ENCODE measurements around the gene FNDC5. TPM values are rescaled to one million over a fixed set of nuclear protein-coding genes. Genes with fewer than 3 reads are reported as not detected.

Gene FNDC5
- total RNA-seq, 1 experiment from 2014 or later, result 2.6 TPM

DNA sequence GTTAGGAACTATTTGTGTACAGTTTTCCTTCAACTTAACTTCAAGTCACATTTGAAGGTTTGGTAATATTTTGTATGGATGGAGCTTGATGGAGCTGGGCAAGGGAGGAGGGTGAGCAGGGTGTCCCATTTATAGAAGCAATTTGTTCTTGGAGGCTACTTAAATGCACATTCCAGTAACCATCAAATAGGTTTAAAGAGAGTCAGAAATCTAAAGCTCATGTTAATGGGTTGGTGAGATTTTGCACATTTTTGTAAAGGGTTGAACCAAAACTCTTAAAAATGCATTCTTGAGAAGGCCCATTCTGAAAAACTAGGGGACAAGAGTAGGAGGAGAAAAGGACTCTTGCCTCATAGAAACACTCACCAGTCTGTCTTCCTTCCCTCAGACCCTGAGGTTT, 10.1 kb downstream of the FNDC5 start:
- H3K27ac ChIP-seq (ENCODE audit: low read length), result no peak overlapping the region
- intact Hi-C loops (cut with micrococcal nuclease; ENCODE audit: unreplicated experiment) (no loop called here), in situ Hi-C loops (cut with HindIII; ENCODE audit: low pct_unique_long_range_greater_than_20kb, low sequenced_read_pairs) (no loop called here)
- H3K4me1 ChIP-seq (ENCODE audit: control insufficient read depth, insufficient read depth, low read length), result no peaks in the 10 kb centered on the region
- H3K36me3 ChIP-seq (ENCODE audit: control insufficient read depth, insufficient read depth, low read length), result peaks cover 17% of the 10 kb centered on the region
- POLR2A ChIA-PET, result no interaction called here
- CTCF ChIA-PET, result interaction anchor here (1.6 kb wide), 1 partner anchor 11 kb away, joined by 4 read pairs; no protein-coding TSS in a partner anchor
- TF ChIP-seq SIN3A (IDR thresholded peaks at IDR 0.05; ENCODE audit: borderline replicate concordance, insufficient read depth, low read depth, low read length) (no peak), TCF7L2 (IDR thresholded peaks at IDR 0.05; ENCODE audit: low read depth, low read length) (no peak), POLR2AphosphoS5 (IDR thresholded peaks at IDR 0.05; ENCODE audit: low read depth, low read length) (no peak)
- TF ChIP-seq, protein P1, sequence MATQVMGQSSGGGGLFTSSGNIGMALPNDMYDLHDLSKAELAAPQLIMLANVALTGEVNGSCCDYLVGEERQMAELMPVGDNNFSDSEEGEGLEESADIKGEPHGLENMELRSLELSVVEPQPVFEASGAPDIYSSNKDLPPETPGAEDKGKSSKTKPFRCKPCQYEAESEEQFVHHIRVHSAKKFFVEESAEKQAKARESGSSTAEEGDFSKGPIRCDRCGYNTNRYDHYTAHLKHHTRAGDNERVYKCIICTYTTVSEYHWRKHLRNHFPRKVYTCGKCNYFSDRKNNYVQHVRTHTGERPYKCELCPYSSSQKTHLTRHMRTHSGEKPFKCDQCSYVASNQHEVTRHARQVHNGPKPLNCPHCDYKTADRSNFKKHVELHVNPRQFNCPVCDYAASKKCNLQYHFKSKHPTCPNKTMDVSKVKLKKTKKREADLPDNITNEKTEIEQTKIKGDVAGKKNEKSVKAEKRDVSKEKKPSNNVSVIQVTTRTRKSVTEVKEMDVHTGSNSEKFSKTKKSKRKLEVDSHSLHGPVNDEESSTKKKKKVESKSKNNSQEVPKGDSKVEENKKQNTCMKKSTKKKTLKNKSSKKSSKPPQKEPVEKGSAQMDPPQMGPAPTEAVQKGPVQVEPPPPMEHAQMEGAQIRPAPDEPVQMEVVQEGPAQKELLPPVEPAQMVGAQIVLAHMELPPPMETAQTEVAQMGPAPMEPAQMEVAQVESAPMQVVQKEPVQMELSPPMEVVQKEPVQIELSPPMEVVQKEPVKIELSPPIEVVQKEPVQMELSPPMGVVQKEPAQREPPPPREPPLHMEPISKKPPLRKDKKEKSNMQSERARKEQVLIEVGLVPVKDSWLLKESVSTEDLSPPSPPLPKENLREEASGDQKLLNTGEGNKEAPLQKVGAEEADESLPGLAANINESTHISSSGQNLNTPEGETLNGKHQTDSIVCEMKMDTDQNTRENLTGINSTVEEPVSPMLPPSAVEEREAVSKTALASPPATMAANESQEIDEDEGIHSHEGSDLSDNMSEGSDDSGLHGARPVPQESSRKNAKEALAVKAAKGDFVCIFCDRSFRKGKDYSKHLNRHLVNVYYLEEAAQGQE (IDR thresholded peaks at IDR 0.05; ENCODE audit: insufficient read depth in 1 of 2, low read depth in 2 of 2, low read length in 1 of 2), result no peak
- TF ChIP-seq, protein P2, sequence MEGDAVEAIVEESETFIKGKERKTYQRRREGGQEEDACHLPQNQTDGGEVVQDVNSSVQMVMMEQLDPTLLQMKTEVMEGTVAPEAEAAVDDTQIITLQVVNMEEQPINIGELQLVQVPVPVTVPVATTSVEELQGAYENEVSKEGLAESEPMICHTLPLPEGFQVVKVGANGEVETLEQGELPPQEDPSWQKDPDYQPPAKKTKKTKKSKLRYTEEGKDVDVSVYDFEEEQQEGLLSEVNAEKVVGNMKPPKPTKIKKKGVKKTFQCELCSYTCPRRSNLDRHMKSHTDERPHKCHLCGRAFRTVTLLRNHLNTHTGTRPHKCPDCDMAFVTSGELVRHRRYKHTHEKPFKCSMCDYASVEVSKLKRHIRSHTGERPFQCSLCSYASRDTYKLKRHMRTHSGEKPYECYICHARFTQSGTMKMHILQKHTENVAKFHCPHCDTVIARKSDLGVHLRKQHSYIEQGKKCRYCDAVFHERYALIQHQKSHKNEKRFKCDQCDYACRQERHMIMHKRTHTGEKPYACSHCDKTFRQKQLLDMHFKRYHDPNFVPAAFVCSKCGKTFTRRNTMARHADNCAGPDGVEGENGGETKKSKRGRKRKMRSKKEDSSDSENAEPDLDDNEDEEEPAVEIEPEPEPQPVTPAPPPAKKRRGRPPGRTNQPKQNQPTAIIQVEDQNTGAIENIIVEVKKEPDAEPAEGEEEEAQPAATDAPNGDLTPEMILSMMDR (IDR thresholded peaks at IDR 0.05), result no peak
- no peaks in the 10 kb centered on the region for H3K27me3 ChIP-seq (ENCODE audit: control insufficient read depth, insufficient read depth, low read length)
- DNase-seq (ENCODE audit: low read depth, low spot score), result no peak
- H3K4me3 ChIP-seq (ENCODE audit: low read depth in 2 of 2, low read length in 2 of 2), result no peak overlapping the region
- BruUV-seq (replicated peaks), result no TSS peak
- no peak for ATAC-seq
- no peaks in the 10 kb centered on the region for H3K9me3 ChIP-seq (ENCODE audit: control insufficient read depth, insufficient read depth, low read depth, low read length)

DNA sequence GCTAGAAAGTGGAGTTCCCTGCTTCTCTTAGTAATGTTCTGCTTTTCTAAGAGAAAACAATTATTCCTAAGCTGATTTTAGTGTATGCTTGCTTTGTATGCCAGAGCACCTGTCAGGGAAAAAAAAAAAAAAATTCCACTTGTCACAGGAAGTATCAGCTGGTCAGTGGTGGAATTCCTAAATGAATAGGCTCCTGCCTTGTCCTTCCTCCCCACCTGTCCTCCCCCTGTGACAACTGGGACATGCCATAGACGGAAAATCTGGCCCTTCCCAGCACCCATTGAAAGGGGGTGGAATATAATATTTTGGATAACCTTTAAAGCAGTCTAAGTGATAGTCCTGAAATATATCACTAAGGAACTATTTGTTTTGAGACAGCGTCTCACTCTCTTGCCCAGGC, 10.8 kb downstream of the FNDC5 start:
- BruUV-seq (replicated peaks), result no TSS peak
- no peaks in the 10 kb centered on the region for H3K27me3 ChIP-seq (ENCODE audit: control insufficient read depth, insufficient read depth, low read length)
- H3K36me3 ChIP-seq (ENCODE audit: control insufficient read depth, insufficient read depth, low read length), result peaks cover 23% of the 10 kb centered on the region
- no peak overlapping the region for H3K27ac ChIP-seq (ENCODE audit: low read length)
- H3K4me1 ChIP-seq (ENCODE audit: control insufficient read depth, insufficient read depth, low read length), result no peaks in the 10 kb centered on the region
- H3K4me3 ChIP-seq (ENCODE audit: low read depth in 2 of 2, low read length in 2 of 2), result no peak overlapping the region
- POLR2A ChIA-PET, result no interaction called here
- no peaks in the 10 kb centered on the region for H3K9me3 ChIP-seq (ENCODE audit: control insufficient read depth, insufficient read depth, low read depth, low read length)
- ATAC-seq, result no peak
- intact Hi-C loops (cut with micrococcal nuclease; ENCODE audit: unreplicated experiment), result no loop called here
- DNase-seq (ENCODE audit: low read depth, low spot score), result no peak
- TF ChIP-seq, protein P2 (IDR thresholded peaks at IDR 0.05), result no peak
- TF ChIP-seq SIN3A (IDR thresholded peaks at IDR 0.05; ENCODE audit: borderline replicate concordance, insufficient read depth, low read depth, low read length) (no peak), TCF7L2 (IDR thresholded peaks at IDR 0.05; ENCODE audit: low read depth, low read length) (no peak), POLR2AphosphoS5 (IDR thresholded peaks at IDR 0.05; ENCODE audit: low read depth, low read length) (no peak)
- TF ChIP-seq, protein P1 (IDR thresholded peaks at IDR 0.05; ENCODE audit: insufficient read depth in 1 of 2, low read depth in 2 of 2, low read length in 1 of 2), result no peak
- in situ Hi-C loops (cut with HindIII; ENCODE audit: low pct_unique_long_range_greater_than_20kb, low sequenced_read_pairs), result no loop called here
- CTCF ChIA-PET, result no interaction called here

Measured in Panc1 (cell line).